ENCODE data around the gene RNU1-3. TPM values are rescaled to one million over a fixed set of nuclear protein-coding genes. Genes with fewer than 3 reads are reported as not detected.
"Not testable (repeated sequence)": the region's sequence is repeated elsewhere in the genome, so short reads cannot be mapped to it uniquely, and the experiment has no call there.

The RNU1-3 gene
- total and polyA plus RNA-seq, 9 of the 15 experiments (the other 6 are each of a cell fraction or from before 2014, with no cell fraction given): under 0.01 to 32,823 (median 2,538) TPM; not detected in 4

DNA sequence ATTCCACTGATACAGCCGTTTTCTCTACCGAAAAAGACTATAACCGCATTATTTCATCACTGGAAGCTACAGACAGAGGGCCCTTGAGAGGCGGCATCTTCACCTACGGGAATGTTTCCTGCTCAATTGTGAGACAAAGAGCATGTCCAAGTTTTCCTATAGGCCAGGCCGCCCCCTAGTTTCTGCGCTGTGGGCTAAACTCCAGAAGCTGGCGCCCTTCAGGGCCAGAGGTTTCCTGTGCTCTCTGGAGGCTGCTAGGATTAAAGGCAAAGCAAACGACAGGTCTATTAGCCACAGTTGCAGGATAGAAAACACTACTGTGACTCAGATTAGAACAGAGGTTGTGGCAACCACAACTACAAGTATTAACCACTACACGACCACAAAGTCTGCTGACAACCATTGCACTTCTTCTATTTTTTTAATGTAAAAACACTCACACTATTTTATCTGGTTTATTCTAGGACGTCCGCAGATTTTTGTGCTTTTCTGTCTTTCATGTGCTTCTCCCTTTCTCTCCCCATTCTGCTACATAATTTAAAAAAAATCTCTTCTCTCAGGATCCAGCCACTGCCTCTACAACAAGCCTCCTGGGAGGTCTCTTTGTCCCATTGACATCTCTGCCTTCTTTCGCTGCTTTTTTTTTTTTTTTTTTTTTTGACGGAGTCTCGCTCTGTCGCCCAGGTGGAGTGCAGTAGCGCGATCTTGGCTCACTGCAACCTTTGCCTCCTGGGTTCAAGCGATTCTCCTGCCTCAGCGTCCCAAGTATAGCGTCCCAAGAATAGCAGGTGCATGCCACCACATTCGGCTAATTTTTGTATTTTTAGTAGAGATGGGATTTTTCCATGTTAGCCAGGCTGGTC lies 10.1 kb upstream of the RNU1-3 start:
- BruUV-seq (replicated peaks); H3K4me2 ChIP-seq (ENCODE audit: insufficient read depth, low read length); H3K9me1 ChIP-seq (ENCODE audit: control insufficient read depth, insufficient read depth, low read length); H3K9ac ChIP-seq (ENCODE audit: insufficient read depth in 1 of 2, low read depth in 2 of 2, low read length in 2 of 2); DNase-seq (ENCODE audit: extremely low read depth in 1 of 4, low spot score in 3 of 4); FAIRE-seq; intact Hi-C loops (cut with micrococcal nuclease); H3K4me3 ChIP-seq; H4K20me1 ChIP-seq (replicated peaks; ENCODE audit: control insufficient read depth, insufficient read depth, low read length); H3K27ac ChIP-seq (ENCODE audit: extremely low read depth, low read depth, low read length); CTCF ChIA-PET (ENCODE audit: low intra/inter-chr PET ratio); H3K79me2 ChIP-seq (ENCODE audit: control insufficient read depth, insufficient read depth, low read length); H2AFZ ChIP-seq (ENCODE audit: low read depth, low read length); H3K36me3 ChIP-seq (ENCODE audit: control insufficient read depth, insufficient read depth, low read length); H3K27me3 ChIP-seq (ENCODE audit: control insufficient read depth in 2 of 2, insufficient read depth in 2 of 2, low read length in 2 of 2); ATAC-seq; POLR2A ChIA-PET; H3K9me3 ChIP-seq (replicated peaks; ENCODE audit: control insufficient read depth, insufficient read depth, low read depth, low read length): not testable (repeated sequence)
- in situ Hi-C loops (cut with MboI): loop anchor here (5.0 kb wide), 1 partner anchor 50 kb away; no protein-coding TSS in a partner anchor
- WGBS (ENCODE audit: insufficient coverage, low coverage, missing lambda C conversion rate): 78% methylated on average over 18 of the region's 22 CpGs
- TF ChIP-seq ZBTB33 (CRISPR knock-in tag; IDR thresholded peaks at IDR 0.05) (peak; percentile 79), ZNF766 (CRISPR knock-in tag; conservative IDR thresholded peaks at IDR 0.05) (0 out of 2 replicates have a peak, but pooled peaks have one; percentile 43)
- H3K4me1 ChIP-seq (replicated peaks in 1 of 2; ENCODE audit: control insufficient read depth in 2 of 2, insufficient read depth in 2 of 2, low read length in 2 of 2): peaks cover 0 to 15% of the 10 kb centered on the region in 2 experiments; a peak in 3 of 5 replicates
